Endothelial cell of umbilical vein (primary cell): ENCODE data around the gene HYAL1. TPM values are rescaled to one million over a fixed set of nuclear protein-coding genes. Genes with fewer than 3 reads are reported as not detected.

Experiments
- BruUV-seq: library from RNA; stranded (reverse); fragments of 400-500 nt; replicated peaks from 2 replicates; lab custom pipeline; 2021; lab: Mats Ljungman, UMichigan
- CTCF ChIA-PET: fragments of 300-600, 350-600 bp; sonication (Branson Sonifier 250); formaldehyde crosslinking; loops from one replicate; lab custom pipeline; 2021; ENCODE audit warnings: antibody characterized with exemption, inconsistent platforms; lab: Charles Lee
- POLR2A ChIA-PET: fragments of 300-600, 350-600 bp; sonication (Branson Sonifier 250); formaldehyde crosslinking; loops from one replicate; lab custom pipeline; 2021; ENCODE audit warnings: antibody characterized with exemption, inconsistent platforms; lab: Charles Lee
- DNase-seq: peaks from one replicate; pipeline ENCODE4 v3.0.0-alpha.2; 2011; ENCODE audit warnings: low read depth, low spot score
- FAIRE-seq: peaks from 2 replicates; lab custom pipeline; 2011; peaks lifted over from hg19 to GRCh38; lab: Jason Lieb, UNC
- H2AFZ ChIP-seq: 2 replicates; pipeline ENCODE4 v1.6.0; 2012; ENCODE audit warnings: low read depth, low read length, control low read depth, inconsistent platforms
- H3K27ac ChIP-seq: 2 replicates; pipeline ENCODE4 v1.5.1; 2011; ENCODE audit warnings: low read depth, mild to moderate bottlenecking, control low read depth, low read length, moderate library complexity; ENCODE audit not compliant: insufficient read depth
- H3K27me3 ChIP-seq, 2 experiments: 2 replicates each; pipeline versions ENCODE4 v1.6.0 to v1.6.1; 2011; ENCODE audit warnings: low read length in 2 of 2, mixed read lengths in 1 of 2; ENCODE audit not compliant: control insufficient read depth in 2 of 2, insufficient read depth in 2 of 2
- H3K36me3 ChIP-seq, 2 experiments: 2 replicates in 1 of 2; 3 replicates in 1 of 2; pipeline ENCODE4 v1.5.1; 2011; ENCODE audit warnings: low read length in 2 of 2, mild to moderate bottlenecking in 1 of 2, moderate library complexity in 1 of 2; ENCODE audit not compliant: control insufficient read depth in 2 of 2, insufficient read depth in 2 of 2; ENCODE audit errors: extremely low read depth in 1 of 2
- H3K4me1 ChIP-seq: 3 replicates; pipeline ENCODE4 v1.5.1; 2011; ENCODE audit warnings: mild to moderate bottlenecking, low read length; ENCODE audit not compliant: control insufficient read depth, insufficient read depth; ENCODE audit errors: extremely low read depth
- H3K4me2 ChIP-seq: 2 replicates; pipeline ENCODE4 v1.6.1; 2011; ENCODE audit warnings: low read length, control low read depth, mixed read lengths; ENCODE audit not compliant: insufficient read depth
- H3K4me3 ChIP-seq, 3 experiments: fragments of 200-600 bp in 1 of 3; sonication (generic), shearing (Covaris generic) in 1 of 3; replicated peaks in 1 of 3; 2 replicates each; pipeline ENCODE4 v1.5.1; 2011 to 2016; ENCODE audit warnings: control low read depth in 3 of 3, low read length in 3 of 3, mild to moderate bottlenecking in 2 of 3, inconsistent platforms in 1 of 3, low read depth in 1 of 3, moderate library complexity in 1 of 3; ENCODE audit not compliant: insufficient read depth in 1 of 3
- H3K79me2 ChIP-seq: 2 replicates; pipeline ENCODE4 v1.6.0; 2012; ENCODE audit warnings: low read length, inconsistent platforms; ENCODE audit not compliant: control insufficient read depth, insufficient read depth
- H3K9ac ChIP-seq: replicated peaks from 2 replicates; pipeline ENCODE3; 2011; ENCODE audit warnings: low read length, control low read depth; ENCODE audit not compliant: insufficient read depth; ENCODE audit errors: extremely low read depth
- H3K9me1 ChIP-seq: replicated peaks from 3 replicates; pipeline ENCODE4 v1.6.0; 2011; ENCODE audit warnings: mild to moderate bottlenecking, low read length; ENCODE audit not compliant: control insufficient read depth, insufficient read depth; ENCODE audit errors: extremely low read depth
- H3K9me3 ChIP-seq: replicated peaks from 2 replicates; pipeline ENCODE4 v1.5.1; 2012; ENCODE audit warnings: low read length, inconsistent platforms; ENCODE audit not compliant: control insufficient read depth, insufficient read depth
- H4K20me1 ChIP-seq: replicated peaks from 2 replicates; pipeline ENCODE3; 2011; ENCODE audit warnings: mild to moderate bottlenecking, low read length; ENCODE audit not compliant: control insufficient read depth, insufficient read depth; ENCODE audit errors: extremely low read depth
- FOS ChIP-seq: IDR thresholded peaks from 2 replicates; pipeline ENCODE4 v1.6.1; 2011; ENCODE audit warnings: mild to moderate bottlenecking, low read length, moderate library complexity, borderline replicate concordance; ENCODE audit not compliant: insufficient read depth
- POLR2A ChIP-seq: IDR thresholded peaks from 2 replicates; pipeline ENCODE4 v1.6.1; 2012; ENCODE audit warnings: low read depth, mild to moderate bottlenecking, control low read depth, low read length
- dilution Hi-C: fragments of 300-500 bp; cut with MboI; formaldehyde crosslinking; loops from one replicate; pipeline ENCODE4 v1.15.0; 2019; ENCODE audit warnings: low sequenced_read_pairs; ENCODE audit not compliant: extremely low pct_ligation_motif_present
- intact Hi-C: fragments of 100-400 bp; cut with micrococcal nuclease; formaldehyde crosslinking; loops from one replicate; pipeline ENCODE4 v1.10.0; 2022
- polyA plus RNA-seq, 4 experiments: library from polyadenylated mRNA; depleted of rRNA in 3 of 4; stranded (reverse) in 3 of 4; unstranded in 1 of 4; fragments of >200 nt; gene quantifications; 2 replicates each; pipeline versions ENCODE4 v1.2.1 to v1.2.3, GENCODE V29; 2011 to 2012; ENCODE audit warnings: missing spikeins in 1 of 4
- total RNA-seq: library from RNA; stranded (reverse); gene quantifications from 2 replicates; pipeline ENCODE4 v1.2.3, GENCODE V29; 2021
- TF ChIP-seq, protein P1 (sequence below), 2 donors: IDR thresholded peaks; 1 replicate in 1 of 2; 2 replicates in 1 of 2; pipeline ENCODE4 v1.5.1; 2011; ENCODE audit warnings: low read length in 2 of 2, mild to moderate bottlenecking in 2 of 2, moderate library complexity in 2 of 2, control low read depth in 1 of 2, inconsistent platforms in 1 of 2, low read depth in 1 of 2; ENCODE audit not compliant: insufficient read depth in 1 of 2; ENCODE audit errors: extremely low read depth in 1 of 2

Gene HYAL1
- total and polyA plus RNA-seq, 2 donors (not counting 3 experiments of a cell fraction or from before 2014, with no cell fraction given): 2.2 to 3.3 TPM

DNA sequence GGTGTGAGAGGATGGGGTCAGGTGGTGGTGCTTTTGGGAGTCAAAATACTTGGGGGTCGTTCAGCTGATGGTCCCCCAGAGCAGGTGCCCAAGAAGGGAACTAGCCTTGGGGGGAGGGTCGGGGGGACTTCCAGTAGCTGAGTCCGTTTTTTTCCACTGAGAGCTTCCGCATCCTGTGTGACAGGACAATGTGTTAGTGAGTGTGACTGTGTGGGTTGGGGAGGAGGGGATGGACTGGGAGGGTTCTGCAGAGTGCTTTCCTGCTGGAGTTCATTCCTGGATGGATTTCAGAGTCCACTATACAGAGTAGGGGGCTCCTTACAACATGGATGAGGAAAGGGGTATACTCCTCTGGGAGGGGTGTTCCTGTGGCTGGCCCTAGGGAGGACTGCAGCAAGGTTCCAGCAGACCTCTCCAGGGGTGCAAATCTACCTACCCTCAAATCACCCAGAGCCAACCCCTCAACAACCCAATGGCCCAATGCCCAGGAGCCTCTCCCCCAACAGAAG, 19.8 kb upstream of the HYAL1 start:
- TF ChIP-seq, protein P1, sequence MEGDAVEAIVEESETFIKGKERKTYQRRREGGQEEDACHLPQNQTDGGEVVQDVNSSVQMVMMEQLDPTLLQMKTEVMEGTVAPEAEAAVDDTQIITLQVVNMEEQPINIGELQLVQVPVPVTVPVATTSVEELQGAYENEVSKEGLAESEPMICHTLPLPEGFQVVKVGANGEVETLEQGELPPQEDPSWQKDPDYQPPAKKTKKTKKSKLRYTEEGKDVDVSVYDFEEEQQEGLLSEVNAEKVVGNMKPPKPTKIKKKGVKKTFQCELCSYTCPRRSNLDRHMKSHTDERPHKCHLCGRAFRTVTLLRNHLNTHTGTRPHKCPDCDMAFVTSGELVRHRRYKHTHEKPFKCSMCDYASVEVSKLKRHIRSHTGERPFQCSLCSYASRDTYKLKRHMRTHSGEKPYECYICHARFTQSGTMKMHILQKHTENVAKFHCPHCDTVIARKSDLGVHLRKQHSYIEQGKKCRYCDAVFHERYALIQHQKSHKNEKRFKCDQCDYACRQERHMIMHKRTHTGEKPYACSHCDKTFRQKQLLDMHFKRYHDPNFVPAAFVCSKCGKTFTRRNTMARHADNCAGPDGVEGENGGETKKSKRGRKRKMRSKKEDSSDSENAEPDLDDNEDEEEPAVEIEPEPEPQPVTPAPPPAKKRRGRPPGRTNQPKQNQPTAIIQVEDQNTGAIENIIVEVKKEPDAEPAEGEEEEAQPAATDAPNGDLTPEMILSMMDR (IDR thresholded peaks at IDR 0.05; ENCODE audit: extremely low read depth in 1 of 2, insufficient read depth in 1 of 2, low read depth in 1 of 2, low read length in 2 of 2): no peak
- TF ChIP-seq POLR2A (no peak), FOS (peak; percentile 3)
- H3K9me1 ChIP-seq: no peaks in the 10 kb centered on the region
- no peaks in the 10 kb centered on the region for H3K9me3 ChIP-seq
- peak overlapping the region; percentile 88 for H3K9ac ChIP-seq
- intact Hi-C loops: loop anchor here (1.0 to 2.0 kb wide), 3 partner anchors 11 to 156 kb away; partner anchors contain the start of genes HYAL3 and NAA80
- no peaks in the 10 kb centered on the region for H4K20me1 ChIP-seq
- BruUV-seq: no TSS peak
- ChIA-PET POLR2A (interaction anchor here (0.6 to 5.1 kb wide), 3 partner anchors 13 to 215 kb away, joined by 3 to 38 read pairs (median 5); partner anchors contain the start of genes HYAL3 and NAA80), CTCF (interaction anchor here (0.8 to 4.3 kb wide), 15 partner anchors 9 to 219 kb away, joined by 3 to 66 read pairs (median 10); partner anchors contain the start of genes CYB561D2, HYAL1, HYAL3 and NAA80)
- peaks cover 55% of the 10 kb centered on the region for H3K4me1 ChIP-seq
- peak overlapping the region; percentile 75 for H3K4me2 ChIP-seq
- dilution Hi-C loops: no loop called here
- H3K79me2 ChIP-seq: peaks cover 48% of the 10 kb centered on the region
- H2AFZ ChIP-seq: no peak overlapping the region
- no peaks in the 10 kb centered on the region for H3K27me3 ChIP-seq
- H3K36me3 ChIP-seq: peaks cover 8 to 27% of the 10 kb centered on the region in 2 experiments
- H3K4me3 ChIP-seq: peak overlapping the region in 2 of 3 experiments; percentile 62 to 89
- FAIRE-seq (no peak), DNase-seq (peak; percentile 76)
- H3K27ac ChIP-seq: peak overlapping the region; percentile 99
